Measurements from ENCODE around the gene DPP10. TPM values are rescaled to one million over a fixed set of nuclear protein-coding genes. Genes with fewer than 3 reads are reported as not detected.

Gene DPP10
- total RNA-seq, 1 donor from 2014 or later: 73.0 TPM

DNA sequence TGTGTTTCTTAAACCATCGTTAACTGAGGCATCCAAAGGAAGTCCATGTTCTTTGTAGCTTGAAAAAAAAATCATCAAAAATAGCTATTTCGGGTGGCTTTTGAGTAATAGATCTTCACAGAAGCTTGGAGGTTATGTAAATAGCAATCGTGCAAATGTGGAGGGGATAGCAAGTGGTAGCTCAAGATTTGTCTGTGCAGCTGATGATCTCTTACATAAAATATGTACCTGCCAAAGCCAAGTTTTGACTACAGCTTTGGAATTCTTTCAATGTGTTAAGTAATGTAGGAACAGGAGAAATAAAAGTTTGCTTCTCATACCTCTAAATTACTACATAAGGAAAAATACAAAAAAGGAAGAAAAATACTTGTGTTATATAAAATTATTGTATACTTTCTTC, 1432.0 kb downstream of the DPP10 start:
- H3K27ac Mint-ChIP-seq: no peak overlapping the region
- TF ChIP-seq, protein P1, sequence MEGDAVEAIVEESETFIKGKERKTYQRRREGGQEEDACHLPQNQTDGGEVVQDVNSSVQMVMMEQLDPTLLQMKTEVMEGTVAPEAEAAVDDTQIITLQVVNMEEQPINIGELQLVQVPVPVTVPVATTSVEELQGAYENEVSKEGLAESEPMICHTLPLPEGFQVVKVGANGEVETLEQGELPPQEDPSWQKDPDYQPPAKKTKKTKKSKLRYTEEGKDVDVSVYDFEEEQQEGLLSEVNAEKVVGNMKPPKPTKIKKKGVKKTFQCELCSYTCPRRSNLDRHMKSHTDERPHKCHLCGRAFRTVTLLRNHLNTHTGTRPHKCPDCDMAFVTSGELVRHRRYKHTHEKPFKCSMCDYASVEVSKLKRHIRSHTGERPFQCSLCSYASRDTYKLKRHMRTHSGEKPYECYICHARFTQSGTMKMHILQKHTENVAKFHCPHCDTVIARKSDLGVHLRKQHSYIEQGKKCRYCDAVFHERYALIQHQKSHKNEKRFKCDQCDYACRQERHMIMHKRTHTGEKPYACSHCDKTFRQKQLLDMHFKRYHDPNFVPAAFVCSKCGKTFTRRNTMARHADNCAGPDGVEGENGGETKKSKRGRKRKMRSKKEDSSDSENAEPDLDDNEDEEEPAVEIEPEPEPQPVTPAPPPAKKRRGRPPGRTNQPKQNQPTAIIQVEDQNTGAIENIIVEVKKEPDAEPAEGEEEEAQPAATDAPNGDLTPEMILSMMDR (IDR thresholded peaks at IDR 0.05; ENCODE audit: unreplicated experiment): no peak
- DNase-seq (ENCODE audit: low spot score in 2 of 2, unreplicated experiment in 2 of 2): no peak
- no peaks in the 10 kb centered on the region for H3K36me3 Mint-ChIP-seq
- H3K27me3 Mint-ChIP-seq (ENCODE audit: low read depth): no peaks in the 10 kb centered on the region
- peaks cover 3% of the 10 kb centered on the region for H3K4me1 Mint-ChIP-seq
- no peak overlapping the region for H3K4me3 Mint-ChIP-seq
- peaks cover 3% of the 10 kb centered on the region for H3K9me3 Mint-ChIP-seq

DNA sequence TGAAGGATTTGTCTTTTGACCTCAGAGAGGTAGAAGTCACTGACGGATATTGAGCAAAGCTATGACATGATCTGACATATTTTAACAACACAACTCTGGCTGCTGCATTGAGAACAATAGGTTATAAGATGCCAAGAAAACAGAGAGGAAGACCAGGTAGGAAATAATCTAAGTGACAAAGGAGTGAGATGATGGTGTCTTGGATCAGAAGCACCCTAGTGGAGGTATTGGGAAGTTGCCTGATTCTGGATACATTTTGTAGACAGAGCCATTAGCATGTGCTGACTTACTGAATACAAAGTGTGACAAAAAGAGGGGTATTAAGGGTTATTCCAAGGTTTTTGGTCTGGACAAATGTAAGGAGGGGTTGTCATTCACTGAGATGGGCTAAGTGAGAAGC, 1438.1 kb downstream of the DPP10 start:
- Mint-ChIP-seq H3K27ac (no peak overlapping the region), H3K36me3 (no peaks in the 10 kb centered on the region), H3K4me1 (no peaks in the 10 kb centered on the region), H3K27me3 (ENCODE audit: low read depth) (no peaks in the 10 kb centered on the region), H3K9me3 (peaks cover 11% of the 10 kb centered on the region), H3K4me3 (no peak overlapping the region)
- TF ChIP-seq, protein P1 (IDR thresholded peaks at IDR 0.05; ENCODE audit: unreplicated experiment): peak; percentile 41
- DNase-seq (ENCODE audit: low spot score in 2 of 2, unreplicated experiment in 2 of 2): no peak

DNA sequence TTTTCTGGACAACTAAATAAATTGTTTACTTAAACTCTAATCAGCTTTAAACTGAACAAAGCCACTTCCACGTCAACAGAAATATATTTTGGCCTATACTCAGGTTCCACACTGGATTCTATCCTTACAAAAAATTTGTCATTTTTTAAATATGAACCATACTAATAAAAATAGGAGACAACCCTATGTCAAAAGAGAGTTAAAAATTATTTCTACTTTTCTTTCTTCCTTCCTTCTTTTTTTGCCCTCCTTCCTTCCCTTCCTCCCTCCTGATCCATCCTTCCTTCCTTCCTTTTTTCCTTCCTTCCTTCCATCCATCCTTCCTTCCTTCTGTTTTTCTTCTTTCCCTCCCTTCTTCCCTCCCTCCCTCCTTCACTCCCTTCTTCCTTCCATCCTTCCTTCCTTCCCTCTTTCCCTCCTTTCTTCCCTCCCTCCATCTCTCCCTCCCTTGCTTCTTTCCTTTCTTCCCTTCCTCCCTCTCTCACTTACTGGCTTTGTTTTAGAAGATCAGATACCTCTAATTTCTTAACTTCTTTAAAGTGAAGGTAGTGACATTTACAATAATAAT, 1444.9 kb downstream of the DPP10 start:
- DNase-seq (ENCODE audit: low spot score in 2 of 2, unreplicated experiment in 2 of 2): no peak
- no peaks in the 10 kb centered on the region for H3K4me1 Mint-ChIP-seq
- H3K27me3 Mint-ChIP-seq (ENCODE audit: low read depth): no peaks in the 10 kb centered on the region
- H3K9me3 Mint-ChIP-seq: peaks cover 33% of the 10 kb centered on the region
- peaks cover 8% of the 10 kb centered on the region for H3K36me3 Mint-ChIP-seq
- TF ChIP-seq, protein P1 (IDR thresholded peaks at IDR 0.05; ENCODE audit: unreplicated experiment): no peak
- H3K4me3 Mint-ChIP-seq: no peak overlapping the region
- H3K27ac Mint-ChIP-seq: no peak overlapping the region
